AG04450 (cell line): ENCODE results near the gene SPATA31C2. TPM values are rescaled to one million over a fixed set of nuclear protein-coding genes. Genes with fewer than 3 reads are reported as not detected.

Experiments
- CTCF ChIA-PET: fragments of 300-600, 350-600 bp; formaldehyde crosslinking; extraction: SDS; loops from one replicate; lab custom pipeline; 2022; ENCODE audit warnings: antibody characterized with exemption, inconsistent platforms; lab: Charles Lee
- POLR2A ChIA-PET: fragments of 350-600 bp; formaldehyde crosslinking; extraction: SDS; loops from one replicate; lab custom pipeline; 2021; ENCODE audit warnings: antibody characterized with exemption, inconsistent platforms; lab: Yijun Ruan, JAX
- DNase-seq: peaks from one replicate; pipeline ENCODE4 v3.0.0-alpha.2; 2011; ENCODE audit warnings: low read depth, low spot score
- H3K27ac ChIP-seq: one replicate; pipeline ENCODE4 v1.5.1; 2012; ENCODE audit warnings: low read depth, low read length, control low read depth
- H3K27me3 ChIP-seq: one replicate; pipeline ENCODE4 v1.6.0; 2012; ENCODE audit warnings: low read length; ENCODE audit not compliant: control insufficient read depth, insufficient read depth
- H3K4me3 ChIP-seq: 2 replicates; pipeline ENCODE4 v1.5.1; 2011; ENCODE audit warnings: mild to moderate bottlenecking, low read depth, low read length, control low read depth
- H3K9me3 ChIP-seq: 2 replicates; pipeline ENCODE4 v1.5.1; 2012; ENCODE audit warnings: low read length; ENCODE audit not compliant: control insufficient read depth, insufficient read depth
- polyA plus RNA-seq: library from polyadenylated mRNA; depleted of rRNA; stranded (reverse); fragments of >200 nt; gene quantifications from 2 replicates; pipeline ENCODE4 v1.2.3, GENCODE V29; 2011
- TF ChIP-seq, protein P1 (sequence below): IDR thresholded peaks from 2 replicates; pipeline ENCODE4 v1.5.1; 2011; ENCODE audit warnings: low read depth, low read length, control low read depth, inconsistent platforms

SPATA31C2 gene
- polyA plus RNA-seq, 1 experiment, result not detected

DNA sequence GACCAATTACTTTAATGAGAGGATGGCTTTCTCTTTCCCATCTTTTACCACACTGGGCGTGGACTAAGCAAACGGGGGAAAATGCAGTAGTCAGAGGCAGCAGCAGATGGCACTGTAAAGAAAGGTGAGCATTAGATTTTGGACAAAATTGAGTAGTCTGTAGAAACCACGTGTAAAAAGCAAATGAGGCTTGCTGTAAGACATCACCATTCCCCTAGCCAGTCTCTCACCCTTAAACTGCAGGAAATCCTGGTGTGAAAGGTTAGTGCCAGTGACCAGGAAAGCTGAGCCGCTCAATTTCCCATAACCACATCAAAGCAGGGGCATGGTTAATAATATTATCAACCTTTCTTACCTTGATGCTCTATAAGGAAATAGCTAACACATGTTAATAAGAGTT is 31.8 kb downstream of the SPATA31C2 start:
- Histone ChIP-seq H3K27ac (no peak overlapping the region), H3K9me3 (no peaks in the 10 kb centered on the region), H3K27me3 (no peaks in the 10 kb centered on the region), H3K4me3 (no peak overlapping the region)
- TF ChIP-seq, protein P1, sequence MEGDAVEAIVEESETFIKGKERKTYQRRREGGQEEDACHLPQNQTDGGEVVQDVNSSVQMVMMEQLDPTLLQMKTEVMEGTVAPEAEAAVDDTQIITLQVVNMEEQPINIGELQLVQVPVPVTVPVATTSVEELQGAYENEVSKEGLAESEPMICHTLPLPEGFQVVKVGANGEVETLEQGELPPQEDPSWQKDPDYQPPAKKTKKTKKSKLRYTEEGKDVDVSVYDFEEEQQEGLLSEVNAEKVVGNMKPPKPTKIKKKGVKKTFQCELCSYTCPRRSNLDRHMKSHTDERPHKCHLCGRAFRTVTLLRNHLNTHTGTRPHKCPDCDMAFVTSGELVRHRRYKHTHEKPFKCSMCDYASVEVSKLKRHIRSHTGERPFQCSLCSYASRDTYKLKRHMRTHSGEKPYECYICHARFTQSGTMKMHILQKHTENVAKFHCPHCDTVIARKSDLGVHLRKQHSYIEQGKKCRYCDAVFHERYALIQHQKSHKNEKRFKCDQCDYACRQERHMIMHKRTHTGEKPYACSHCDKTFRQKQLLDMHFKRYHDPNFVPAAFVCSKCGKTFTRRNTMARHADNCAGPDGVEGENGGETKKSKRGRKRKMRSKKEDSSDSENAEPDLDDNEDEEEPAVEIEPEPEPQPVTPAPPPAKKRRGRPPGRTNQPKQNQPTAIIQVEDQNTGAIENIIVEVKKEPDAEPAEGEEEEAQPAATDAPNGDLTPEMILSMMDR, result peak; percentile 69
- POLR2A ChIA-PET, result no interaction called here
- no peak for DNase-seq
- CTCF ChIA-PET, result interaction anchor here (0.5 to 1.3 kb wide), 4 partner anchors 20 to 472 kb away, joined by 3 to 4 read pairs (median 3); no protein-coding TSS in a partner anchor

DNA sequence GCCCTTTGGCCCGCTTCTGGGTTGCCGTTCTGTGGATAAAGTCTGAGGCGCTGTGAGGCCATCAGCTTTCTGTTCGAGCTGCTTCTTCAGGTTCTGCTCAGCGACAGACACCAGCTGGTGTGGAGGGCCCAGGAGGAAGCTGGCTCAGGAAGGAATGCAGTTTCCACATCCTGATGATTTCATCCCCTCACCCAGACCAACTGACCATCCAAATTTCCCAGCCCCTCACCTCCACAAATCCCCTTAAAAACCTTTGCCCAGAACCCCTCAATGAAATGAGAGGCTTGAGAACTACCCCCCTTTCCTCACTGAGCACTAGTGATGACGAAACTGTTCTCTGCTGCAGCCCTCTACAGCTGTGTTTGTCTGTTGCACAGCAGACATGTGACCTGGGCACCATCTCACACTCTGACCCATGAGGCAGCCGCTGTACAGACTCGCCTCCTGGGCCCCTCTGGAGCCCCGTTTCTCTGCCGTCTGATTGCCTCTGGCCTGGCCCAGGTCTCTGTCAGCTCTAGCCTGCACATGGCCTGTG is 45.4 kb downstream of the SPATA31C2 start:
- CTCF ChIA-PET, result interaction anchor here (0.7 to 1.2 kb wide), 3 partner anchors 11 to 1972 kb away, joined by 3 to 6 read pairs (median 6); no protein-coding TSS in a partner anchor

DNA sequence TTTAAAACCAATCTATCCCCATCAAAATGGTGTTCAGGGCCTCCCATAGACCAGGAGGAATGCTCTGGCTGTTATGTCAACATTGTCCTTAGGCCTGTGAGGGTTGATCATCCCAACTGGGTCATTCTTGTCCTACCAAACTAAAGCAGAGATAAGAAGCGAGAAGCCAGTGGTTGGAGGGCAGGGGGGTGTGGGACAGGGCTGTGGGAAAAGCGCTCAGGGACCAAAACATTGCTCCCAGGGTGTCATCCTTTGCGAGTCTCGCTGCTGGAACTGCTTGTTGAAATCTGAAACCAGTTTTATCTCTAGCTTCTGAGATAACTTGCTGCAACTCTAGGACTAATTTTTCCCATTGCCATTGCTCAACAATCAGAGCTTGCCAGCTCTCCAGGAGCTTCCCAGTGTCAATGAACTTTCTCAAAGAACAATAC is 48.1 kb downstream of the SPATA31C2 start:
- DNase-seq, result no peak
- POLR2A ChIA-PET, result no interaction called here
- no peak overlapping the region for H3K4me3 ChIP-seq
- H3K27me3 ChIP-seq, result no peaks in the 10 kb centered on the region
- no peaks in the 10 kb centered on the region for H3K9me3 ChIP-seq
- TF ChIP-seq, protein P1, result no peak
- H3K27ac ChIP-seq, result no peak overlapping the region
- CTCF ChIA-PET, result interaction anchor here (1.1 kb wide), 1 partner anchor 14 kb away, joined by 4 read pairs; no protein-coding TSS in a partner anchor

More for the DNA sequence above, 45.4 kb downstream of the SPATA31C2 start:
- no peak for DNase-seq
- H3K4me3 ChIP-seq, result peak overlapping the region; percentile 29
- POLR2A ChIA-PET, result no interaction called here
- no peaks in the 10 kb centered on the region for H3K27me3 ChIP-seq
- peak overlapping the region; percentile 65 for H3K27ac ChIP-seq
- H3K9me3 ChIP-seq, result no peaks in the 10 kb centered on the region
- TF ChIP-seq, protein P1, result no peak

DNA sequence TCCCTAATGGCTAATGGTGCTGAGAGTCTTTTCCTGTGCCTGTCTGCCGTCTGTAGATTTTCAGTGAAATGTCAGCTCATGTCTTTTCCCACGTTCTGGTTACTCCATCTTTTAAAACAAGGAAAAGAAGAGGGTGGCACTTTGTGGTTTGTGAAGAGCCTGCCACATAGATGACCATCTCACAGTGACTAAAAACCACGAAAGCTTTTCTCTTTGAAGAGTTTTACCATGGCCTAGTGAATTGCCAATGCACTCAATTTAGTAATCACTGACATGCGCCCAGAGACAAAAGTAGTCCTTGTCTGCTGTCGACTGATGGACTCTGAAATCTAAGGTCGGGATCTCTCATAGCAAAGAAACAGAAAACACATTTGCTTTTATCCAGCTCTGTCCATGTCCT is 50.4 kb downstream of the SPATA31C2 start:
- POLR2A ChIA-PET, result no interaction called here
- Histone ChIP-seq H3K9me3 (no peaks in the 10 kb centered on the region), H3K27me3 (no peaks in the 10 kb centered on the region), H3K27ac (no peak overlapping the region), H3K4me3 (no peak overlapping the region)
- DNase-seq, result no peak
- TF ChIP-seq, protein P1, result no peak
- CTCF ChIA-PET, result interaction anchor here (0.7 to 0.9 kb wide), 2 partner anchors 10 to 11 kb away, joined by 3 read pairs; no protein-coding TSS in a partner anchor

DNA sequence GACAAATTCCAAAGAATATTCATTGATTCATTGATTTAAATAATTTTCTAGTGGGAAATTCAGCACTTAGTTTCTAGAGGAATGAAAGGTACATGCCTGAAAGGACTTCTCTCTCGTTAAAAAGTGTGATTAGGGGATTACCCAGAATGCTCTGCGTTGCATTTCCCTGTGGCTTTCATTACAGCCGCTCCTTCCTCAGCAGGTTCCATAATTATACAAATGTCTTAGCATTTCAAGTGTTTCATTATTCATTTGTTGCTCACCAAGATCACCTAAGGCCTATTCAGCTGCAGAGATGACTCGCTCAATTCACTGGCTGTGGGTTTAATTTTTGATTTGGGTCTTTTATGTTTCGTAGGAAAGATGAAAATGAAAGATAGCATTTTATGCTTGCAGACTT is 52.8 kb downstream of the SPATA31C2 start:
- Histone ChIP-seq H3K9me3 (no peaks in the 10 kb centered on the region), H3K27me3 (no peaks in the 10 kb centered on the region), H3K27ac (no peak overlapping the region), H3K4me3 (no peak overlapping the region)
- CTCF ChIA-PET, result no interaction called here
- POLR2A ChIA-PET, result interaction anchor here (0.6 kb wide), 1 partner anchor 58 kb away, joined by 5 read pairs; no protein-coding TSS in a partner anchor
- TF ChIP-seq, protein P1, result no peak
- no peak for DNase-seq
